ENCODE data around the gene PLXNA3. TPM values are rescaled to one million over a fixed set of nuclear protein-coding genes. Genes with fewer than 3 reads are reported as not detected.

Gene PLXNA3
- total RNA-seq, 1 experiment from 2014 or later = 89.3 TPM

DNA sequence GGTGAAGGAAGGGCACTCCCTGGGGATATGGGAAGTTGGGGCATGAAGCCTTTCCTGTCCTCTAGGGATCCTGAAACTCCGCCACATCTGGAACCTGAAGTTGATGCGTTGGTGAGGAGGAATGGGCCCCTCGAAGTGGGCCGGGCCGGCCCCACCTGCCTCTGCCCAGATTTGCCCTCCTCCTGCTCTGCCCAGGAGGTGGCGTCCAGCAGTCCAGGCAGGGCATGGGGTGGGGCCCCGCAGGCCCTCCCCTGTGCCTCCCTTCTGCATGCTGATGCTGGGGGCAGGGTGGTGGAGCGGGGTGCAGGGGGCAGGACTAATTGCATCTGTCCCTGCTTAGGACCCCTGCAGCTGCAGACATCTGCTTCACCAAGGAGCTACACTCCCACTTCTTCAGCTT lies 44.9 kb upstream of the PLXNA3 start:
- H3K9me3 ChIP-seq (ENCODE audit: control insufficient read depth in 1 of 2, insufficient read depth in 1 of 2, low read depth in 1 of 2, low read length in 2 of 2) = no peaks in the 10 kb centered on the region
- no peak for DNase-seq (ENCODE audit: low read depth, low spot score)
- ChIA-PET POLR2A (no interaction called here), RAD21 (ENCODE audit: low non-redundant PET in 1 of 2, low total read pairs in 2 of 2, uncharacterized antibody in 2 of 2, unreplicated experiment in 2 of 2) (no interaction called here), CTCF (interaction anchor here (1.5 kb wide), 1 partner anchor 12 kb away, joined by 4 read pairs; no protein-coding TSS in a partner anchor)
- no peaks in the 10 kb centered on the region for H3K9me2 ChIP-seq (ENCODE audit: insufficient read depth)
- no peaks in the 10 kb centered on the region for H3K79me2 ChIP-seq (ENCODE audit: insufficient read depth, low read length)
- TF ChIP-seq CBX3 (IDR thresholded peaks at IDR 0.05; ENCODE audit: low read depth) (no peak), FOSL1 (IDR thresholded peaks at IDR 0.05; ENCODE audit: low read depth) (no peak), ZFX (IDR thresholded peaks at IDR 0.05) (no peak), JUND (IDR thresholded peaks at IDR 0.05) (no peak), RAD21 (IDR thresholded peaks at IDR 0.05; ENCODE audit: low read depth) (no peak), EGR1 (IDR thresholded peaks at IDR 0.05; ENCODE audit: low read depth) (no peak), CEBPB (IDR thresholded peaks at IDR 0.05; ENCODE audit: low read depth) (no peak), SRF (IDR thresholded peaks at IDR 0.05; ENCODE audit: low read depth) (no peak), POLR2AphosphoS5 (IDR thresholded peaks at IDR 0.05; ENCODE audit: low read depth, low read length) (no peak), YY1 (IDR thresholded peaks at IDR 0.05; ENCODE audit: extremely low read depth, insufficient replicate concordance, low read depth, low read length) (no peak), SIN3A (IDR thresholded peaks at IDR 0.05; ENCODE audit: low read depth) (no peak), POLR2A (IDR thresholded peaks at IDR 0.05; ENCODE audit: borderline replicate concordance, extremely low read depth, insufficient read depth, insufficient read length) (no peak), SP1 (IDR thresholded peaks at IDR 0.05; ENCODE audit: low read depth) (no peak), EZH2phosphoT487 (IDR thresholded peaks at IDR 0.05; ENCODE audit: borderline replicate concordance) (no peak)
- TF ChIP-seq, protein P1, sequence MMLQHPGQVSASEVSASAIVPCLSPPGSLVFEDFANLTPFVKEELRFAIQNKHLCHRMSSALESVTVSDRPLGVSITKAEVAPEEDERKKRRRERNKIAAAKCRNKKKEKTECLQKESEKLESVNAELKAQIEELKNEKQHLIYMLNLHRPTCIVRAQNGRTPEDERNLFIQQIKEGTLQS (IDR thresholded peaks at IDR 0.05) = no peak
- TF ChIP-seq, protein P2, sequence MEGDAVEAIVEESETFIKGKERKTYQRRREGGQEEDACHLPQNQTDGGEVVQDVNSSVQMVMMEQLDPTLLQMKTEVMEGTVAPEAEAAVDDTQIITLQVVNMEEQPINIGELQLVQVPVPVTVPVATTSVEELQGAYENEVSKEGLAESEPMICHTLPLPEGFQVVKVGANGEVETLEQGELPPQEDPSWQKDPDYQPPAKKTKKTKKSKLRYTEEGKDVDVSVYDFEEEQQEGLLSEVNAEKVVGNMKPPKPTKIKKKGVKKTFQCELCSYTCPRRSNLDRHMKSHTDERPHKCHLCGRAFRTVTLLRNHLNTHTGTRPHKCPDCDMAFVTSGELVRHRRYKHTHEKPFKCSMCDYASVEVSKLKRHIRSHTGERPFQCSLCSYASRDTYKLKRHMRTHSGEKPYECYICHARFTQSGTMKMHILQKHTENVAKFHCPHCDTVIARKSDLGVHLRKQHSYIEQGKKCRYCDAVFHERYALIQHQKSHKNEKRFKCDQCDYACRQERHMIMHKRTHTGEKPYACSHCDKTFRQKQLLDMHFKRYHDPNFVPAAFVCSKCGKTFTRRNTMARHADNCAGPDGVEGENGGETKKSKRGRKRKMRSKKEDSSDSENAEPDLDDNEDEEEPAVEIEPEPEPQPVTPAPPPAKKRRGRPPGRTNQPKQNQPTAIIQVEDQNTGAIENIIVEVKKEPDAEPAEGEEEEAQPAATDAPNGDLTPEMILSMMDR (IDR thresholded peaks at IDR 0.05 in 2 of 3, conservative IDR thresholded peaks at IDR 0.05 in 1 of 3; ENCODE audit: borderline replicate concordance in 1 of 3, insufficient read depth in 1 of 3, low read depth in 2 of 3, low read length in 2 of 3) = no peak
- TF ChIP-seq, protein P3, sequence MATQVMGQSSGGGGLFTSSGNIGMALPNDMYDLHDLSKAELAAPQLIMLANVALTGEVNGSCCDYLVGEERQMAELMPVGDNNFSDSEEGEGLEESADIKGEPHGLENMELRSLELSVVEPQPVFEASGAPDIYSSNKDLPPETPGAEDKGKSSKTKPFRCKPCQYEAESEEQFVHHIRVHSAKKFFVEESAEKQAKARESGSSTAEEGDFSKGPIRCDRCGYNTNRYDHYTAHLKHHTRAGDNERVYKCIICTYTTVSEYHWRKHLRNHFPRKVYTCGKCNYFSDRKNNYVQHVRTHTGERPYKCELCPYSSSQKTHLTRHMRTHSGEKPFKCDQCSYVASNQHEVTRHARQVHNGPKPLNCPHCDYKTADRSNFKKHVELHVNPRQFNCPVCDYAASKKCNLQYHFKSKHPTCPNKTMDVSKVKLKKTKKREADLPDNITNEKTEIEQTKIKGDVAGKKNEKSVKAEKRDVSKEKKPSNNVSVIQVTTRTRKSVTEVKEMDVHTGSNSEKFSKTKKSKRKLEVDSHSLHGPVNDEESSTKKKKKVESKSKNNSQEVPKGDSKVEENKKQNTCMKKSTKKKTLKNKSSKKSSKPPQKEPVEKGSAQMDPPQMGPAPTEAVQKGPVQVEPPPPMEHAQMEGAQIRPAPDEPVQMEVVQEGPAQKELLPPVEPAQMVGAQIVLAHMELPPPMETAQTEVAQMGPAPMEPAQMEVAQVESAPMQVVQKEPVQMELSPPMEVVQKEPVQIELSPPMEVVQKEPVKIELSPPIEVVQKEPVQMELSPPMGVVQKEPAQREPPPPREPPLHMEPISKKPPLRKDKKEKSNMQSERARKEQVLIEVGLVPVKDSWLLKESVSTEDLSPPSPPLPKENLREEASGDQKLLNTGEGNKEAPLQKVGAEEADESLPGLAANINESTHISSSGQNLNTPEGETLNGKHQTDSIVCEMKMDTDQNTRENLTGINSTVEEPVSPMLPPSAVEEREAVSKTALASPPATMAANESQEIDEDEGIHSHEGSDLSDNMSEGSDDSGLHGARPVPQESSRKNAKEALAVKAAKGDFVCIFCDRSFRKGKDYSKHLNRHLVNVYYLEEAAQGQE (IDR thresholded peaks at IDR 0.05; ENCODE audit: low read depth) = no peak
- TF ChIP-seq, protein P4, sequence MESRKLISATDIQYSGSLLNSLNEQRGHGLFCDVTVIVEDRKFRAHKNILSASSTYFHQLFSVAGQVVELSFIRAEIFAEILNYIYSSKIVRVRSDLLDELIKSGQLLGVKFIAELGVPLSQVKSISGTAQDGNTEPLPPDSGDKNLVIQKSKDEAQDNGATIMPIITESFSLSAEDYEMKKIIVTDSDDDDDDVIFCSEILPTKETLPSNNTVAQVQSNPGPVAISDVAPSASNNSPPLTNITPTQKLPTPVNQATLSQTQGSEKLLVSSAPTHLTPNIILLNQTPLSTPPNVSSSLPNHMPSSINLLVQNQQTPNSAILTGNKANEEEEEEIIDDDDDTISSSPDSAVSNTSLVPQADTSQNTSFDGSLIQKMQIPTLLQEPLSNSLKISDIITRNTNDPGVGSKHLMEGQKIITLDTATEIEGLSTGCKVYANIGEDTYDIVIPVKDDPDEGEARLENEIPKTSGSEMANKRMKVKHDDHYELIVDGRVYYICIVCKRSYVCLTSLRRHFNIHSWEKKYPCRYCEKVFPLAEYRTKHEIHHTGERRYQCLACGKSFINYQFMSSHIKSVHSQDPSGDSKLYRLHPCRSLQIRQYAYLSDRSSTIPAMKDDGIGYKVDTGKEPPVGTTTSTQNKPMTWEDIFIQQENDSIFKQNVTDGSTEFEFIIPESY (IDR thresholded peaks at IDR 0.05; ENCODE audit: extremely low read depth, insufficient replicate concordance, low read length) = no peak
- TF ChIP-seq, protein P5, sequence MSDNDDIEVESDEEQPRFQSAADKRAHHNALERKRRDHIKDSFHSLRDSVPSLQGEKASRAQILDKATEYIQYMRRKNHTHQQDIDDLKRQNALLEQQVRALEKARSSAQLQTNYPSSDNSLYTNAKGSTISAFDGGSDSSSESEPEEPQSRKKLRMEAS (IDR thresholded peaks at IDR 0.05) = no peak
- no TSS peak for BruUV-seq (replicated peaks)
- H3K9ac ChIP-seq (ENCODE audit: low read length) = no peak overlapping the region
- no peaks in the 10 kb centered on the region for H4K20me1 ChIP-seq (ENCODE audit: insufficient read depth)
- H3K4me1 ChIP-seq (ENCODE audit: control insufficient read depth in 1 of 2, insufficient read depth in 2 of 2, low read length in 2 of 2) = peaks cover 15 to 35% of the 10 kb centered on the region in 2 experiments
- intact Hi-C loops (cut with micrococcal nuclease) = no loop called here
- H3K36me3 ChIP-seq (ENCODE audit: control insufficient read depth in 1 of 2, insufficient read depth in 2 of 2, low read length in 2 of 2) = no peaks in the 10 kb centered on the region
- peak overlapping the region; percentile 82; the same call in 1 of the 2 replicates for H3K4me2 ChIP-seq (ENCODE audit: low read length)
- no peak for ATAC-seq
- no peak overlapping the region for H3K4me3 ChIP-seq (replicated peaks in 1 of 2; ENCODE audit: low read depth in 1 of 2, low read length in 2 of 2)
- H3K27me3 ChIP-seq (ENCODE audit: insufficient read depth, low read length) = no peaks in the 10 kb centered on the region
- H2AFZ ChIP-seq (ENCODE audit: low read depth, low read length, poor library complexity, severe bottlenecking) = no peak overlapping the region
- H3K27ac ChIP-seq (ENCODE audit: low read depth, low read length) = peak overlapping the region; percentile 91; the same call in 1 of the 2 replicates
